DND-41 (cell line): Measurements from ENCODE around the gene RDH8.

Experiments
- ATAC-seq: fragments of 200-7000 bp; cut with Tn5 transposase; 3 replicates; pipeline ENCODE4 v1.9.1; 2021; ENCODE audit warnings: low read depth; ENCODE audit not compliant: insufficient read depth
- DNase-seq: peaks from one replicate; pipeline ENCODE4 v3.0.0-alpha.2; 2020
- H2AFZ ChIP-seq: 2 replicates; pipeline ENCODE4 v1.6.0; 2012; ENCODE audit warnings: low read depth, low read length
- H3K27ac ChIP-seq: 2 replicates; pipeline ENCODE4 v1.5.1; 2012; ENCODE audit warnings: low read length, inconsistent platforms
- H3K27me3 ChIP-seq: fragments of 200-600 bp; sonication (generic); 2 replicates; pipeline ENCODE4 v1.6.0; 2012; ENCODE audit warnings: low read length, mild to moderate bottlenecking, inconsistent platforms; ENCODE audit not compliant: insufficient read depth, poor library complexity
- H3K36me3 ChIP-seq: 2 replicates; pipeline ENCODE4 v1.5.1; 2012; ENCODE audit warnings: low read length, inconsistent platforms; ENCODE audit not compliant: insufficient read depth
- H3K4me1 ChIP-seq: 2 replicates; pipeline ENCODE4 v1.5.1; 2012; ENCODE audit warnings: mild to moderate bottlenecking, low read length; ENCODE audit not compliant: insufficient read depth
- H3K4me2 ChIP-seq: 2 replicates; pipeline ENCODE4 v1.6.0; 2012; ENCODE audit warnings: mild to moderate bottlenecking, moderate library complexity, low read length, inconsistent platforms; ENCODE audit not compliant: insufficient read depth
- H3K4me3 ChIP-seq, 2 experiments: fragments of 200-600 bp in 1 of 2; shearing (Covaris generic) in 1 of 2; 2 replicates each; pipeline ENCODE4 v1.5.1; 2012 to 2016; ENCODE audit warnings: inconsistent platforms in 2 of 2, low read length in 2 of 2, mild to moderate bottlenecking in 2 of 2, low read depth in 1 of 2, moderate library complexity in 1 of 2
- H3K79me2 ChIP-seq: 2 replicates; pipeline ENCODE4 v1.6.0; 2012; ENCODE audit warnings: low read length, inconsistent platforms; ENCODE audit not compliant: insufficient read depth
- H3K9ac ChIP-seq: 2 replicates; pipeline ENCODE4 v1.6.0; 2012; ENCODE audit warnings: low read depth, mild to moderate bottlenecking, inconsistent platforms, low read length, moderate library complexity
- H3K9me3 ChIP-seq: 2 replicates; pipeline ENCODE4 v1.5.1; 2012; ENCODE audit warnings: low read length, moderate library complexity, mild to moderate bottlenecking, inconsistent platforms; ENCODE audit not compliant: insufficient read depth, severe bottlenecking
- H4K20me1 ChIP-seq: 2 replicates; pipeline ENCODE4 v1.6.0; 2012; ENCODE audit warnings: low read length; ENCODE audit not compliant: insufficient read depth
- CTCF ChIP-seq: IDR thresholded peaks from 2 replicates; pipeline ENCODE4 v1.5.1; 2012; ENCODE audit warnings: borderline replicate concordance, low read length, moderate library complexity, mild to moderate bottlenecking; ENCODE audit not compliant: poor library complexity, severe bottlenecking; ENCODE audit errors: extremely low read depth
- EZH2 ChIP-seq: IDR thresholded peaks from 3 replicates; pipeline ENCODE4 v1.6.1; 2012; ENCODE audit warnings: borderline replicate concordance, low read depth, mild to moderate bottlenecking, moderate library complexity, low read length, inconsistent platforms; ENCODE audit not compliant: severe bottlenecking

The RDH8 gene

DNA sequence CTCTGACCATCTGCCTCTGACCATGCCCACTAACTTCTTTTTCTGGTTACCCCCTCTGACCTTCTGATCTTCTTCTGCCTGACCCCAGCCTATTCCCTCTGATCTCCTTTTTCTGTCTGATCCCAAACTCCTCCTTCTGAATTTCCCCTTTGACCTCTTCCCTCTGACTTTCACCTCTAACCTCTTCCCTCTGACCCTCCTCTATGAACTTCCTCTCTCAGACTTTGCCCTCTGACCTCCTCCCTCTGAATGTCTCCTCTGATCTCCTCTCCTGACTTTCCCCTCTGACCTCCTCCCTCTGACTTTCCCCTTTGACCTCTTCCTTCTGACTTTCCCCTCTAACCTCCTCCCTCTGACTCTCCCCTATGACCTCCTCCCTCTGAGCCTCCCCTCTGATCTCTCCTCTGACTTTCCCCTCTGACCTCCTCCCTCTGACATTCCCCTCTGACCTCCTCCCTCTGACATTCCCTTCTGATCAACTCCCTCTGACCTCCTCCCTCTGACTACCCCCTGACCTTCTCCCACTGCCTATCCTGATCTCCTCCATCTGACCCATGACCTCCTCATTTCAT lies 6.4 kb upstream of the RDH8 start:
- Histone ChIP-seq H3K79me2 (no peaks in the 10 kb centered on the region), H3K9ac (no peak overlapping the region), H3K36me3 (no peaks in the 10 kb centered on the region), H3K27me3 (no peaks in the 10 kb centered on the region), H3K4me1 (no peaks in the 10 kb centered on the region), H4K20me1 (no peaks in the 10 kb centered on the region), H2AFZ (no peak overlapping the region), H3K4me2 (no peak overlapping the region), H3K9me3 (no peaks in the 10 kb centered on the region), H3K27ac (no peak overlapping the region), H3K4me3 (no peak overlapping the region)
- no peak for DNase-seq
- TF ChIP-seq CTCF (no peak), EZH2 (no peak)
- ATAC-seq = no peak

DNA sequence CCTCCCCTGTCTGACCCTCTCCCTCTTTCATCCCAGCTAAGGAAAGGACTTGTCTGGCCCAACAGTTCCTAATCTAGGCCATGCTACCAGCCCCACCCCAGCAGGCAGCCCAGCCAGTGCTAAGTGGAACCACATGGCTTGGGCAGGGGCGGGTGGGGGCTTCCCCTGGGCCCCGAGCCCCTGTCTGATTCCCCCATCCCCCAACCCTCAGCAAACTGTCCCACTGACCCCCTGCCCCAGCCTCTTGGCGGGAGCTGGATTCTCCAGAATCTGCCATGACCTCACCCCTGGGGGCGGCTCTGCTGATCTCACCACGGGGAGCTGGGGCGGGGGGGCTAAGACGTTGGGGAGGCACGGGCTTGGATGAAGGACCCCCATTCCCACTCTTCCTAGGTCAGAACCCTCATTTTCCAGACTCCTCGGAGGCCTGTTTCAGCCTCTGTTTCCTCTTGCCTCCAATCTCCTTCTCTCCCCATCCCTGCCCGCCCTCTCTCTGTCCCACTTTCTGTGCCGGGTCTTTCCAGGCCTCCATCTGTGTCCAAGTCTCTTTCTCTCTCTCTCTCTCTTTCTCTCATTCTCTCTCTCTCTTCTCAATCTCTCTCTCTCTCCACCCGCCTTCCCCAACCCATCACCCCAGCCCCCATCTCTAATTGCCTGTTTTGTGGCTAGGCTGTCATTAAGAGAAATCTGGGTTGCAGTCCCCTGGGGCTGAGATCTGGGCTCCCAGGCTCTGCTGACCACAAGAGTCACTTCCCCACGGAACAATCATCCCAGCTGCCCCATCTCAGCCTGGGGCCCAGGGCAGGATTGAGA lies 5.7 kb upstream of the RDH8 start:
- no peaks in the 10 kb centered on the region for H4K20me1 ChIP-seq
- DNase-seq = no peak
- no peaks in the 10 kb centered on the region for H3K9me3 ChIP-seq
- H3K4me2 ChIP-seq = no peak overlapping the region
- no peaks in the 10 kb centered on the region for H3K79me2 ChIP-seq
- no peak overlapping the region for H3K27ac ChIP-seq
- H3K4me1 ChIP-seq = no peaks in the 10 kb centered on the region
- TF ChIP-seq CTCF (no peak), EZH2 (no peak)
- no peaks in the 10 kb centered on the region for H3K36me3 ChIP-seq
- no peak overlapping the region for H3K9ac ChIP-seq
- ATAC-seq = no peak
- H3K4me3 ChIP-seq = no peak overlapping the region
- no peaks in the 10 kb centered on the region for H3K27me3 ChIP-seq
- H2AFZ ChIP-seq = no peak overlapping the region

DNA sequence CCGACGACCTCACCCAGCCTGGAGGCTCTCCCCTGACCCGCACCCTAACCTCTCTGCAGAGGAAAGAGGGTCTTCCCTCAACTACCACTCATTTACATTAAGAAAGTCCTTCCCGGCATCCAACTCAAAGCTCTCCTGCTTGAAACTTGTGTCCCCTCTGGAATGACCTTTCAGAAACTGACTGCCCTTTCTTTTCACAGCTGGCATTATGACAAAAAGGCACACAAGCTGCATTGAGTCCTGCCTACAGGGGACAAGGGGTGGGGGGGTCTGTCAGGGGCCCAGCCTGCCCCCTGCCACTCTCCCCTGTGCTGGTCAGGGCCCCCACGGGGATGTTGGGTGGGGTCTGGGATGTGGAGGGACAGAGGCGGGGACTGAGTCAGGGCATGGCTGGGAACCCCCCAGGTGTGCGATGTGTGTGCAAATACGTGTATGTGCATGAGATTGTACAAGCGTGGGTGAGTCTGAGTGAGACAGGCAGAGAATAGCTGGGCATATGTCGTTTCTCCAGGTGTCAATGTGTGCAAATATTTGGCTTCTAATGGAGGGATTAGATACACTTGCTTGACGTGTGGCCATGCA lies 5.0 kb upstream of the RDH8 start:
- Histone ChIP-seq H3K9me3 (no peaks in the 10 kb centered on the region), H3K4me1 (no peaks in the 10 kb centered on the region), H4K20me1 (no peaks in the 10 kb centered on the region), H3K27me3 (no peaks in the 10 kb centered on the region), H3K4me2 (no peak overlapping the region), H3K79me2 (no peaks in the 10 kb centered on the region), H3K36me3 (no peaks in the 10 kb centered on the region), H2AFZ (no peak overlapping the region), H3K4me3 (no peak overlapping the region), H3K9ac (no peak overlapping the region), H3K27ac (no peak overlapping the region)
- TF ChIP-seq EZH2 = no peak
- ATAC-seq (no peak), DNase-seq (no peak)

GRCh38 chr19:10009714-10010224 lies 3.5 kb upstream of the RDH8 start:
- H3K27me3 ChIP-seq = no peaks in the 10 kb centered on the region
- DNase-seq (no peak), ATAC-seq (no peak)
- H3K79me2 ChIP-seq = no peaks in the 10 kb centered on the region
- H4K20me1 ChIP-seq = no peaks in the 10 kb centered on the region
- H3K4me1 ChIP-seq = no peaks in the 10 kb centered on the region
- no peaks in the 10 kb centered on the region for H3K36me3 ChIP-seq
- no peaks in the 10 kb centered on the region for H3K9me3 ChIP-seq
- no peak overlapping the region for H3K9ac ChIP-seq
- no peak overlapping the region for H3K27ac ChIP-seq
- no peak overlapping the region for H3K4me3 ChIP-seq
- no peak overlapping the region for H3K4me2 ChIP-seq
- TF ChIP-seq CTCF (no peak), EZH2 (no peak)
- no peak overlapping the region for H2AFZ ChIP-seq
